NCI-H1105 (cell line): Measurements from ENCODE around the gene LARP1.
"Not testable (repeated sequence)": the region's sequence is repeated elsewhere in the genome, so short reads cannot be mapped to it uniquely, and the experiment has no call there.

Experiments
- DNase-seq: peaks from one replicate; lab custom pipeline; 2025; lab: John Stamatoyannopoulos, UW

LARP1 gene

GRCh38 chr5:154829181-154829588, 74.0 kb downstream of the LARP1 start:
- no peak for DNase-seq

- no peak for DNase-seq
These were observed 74.5 kb downstream of the LARP1 start for GRCh38 chr5:154829589-154830218.

DNA sequence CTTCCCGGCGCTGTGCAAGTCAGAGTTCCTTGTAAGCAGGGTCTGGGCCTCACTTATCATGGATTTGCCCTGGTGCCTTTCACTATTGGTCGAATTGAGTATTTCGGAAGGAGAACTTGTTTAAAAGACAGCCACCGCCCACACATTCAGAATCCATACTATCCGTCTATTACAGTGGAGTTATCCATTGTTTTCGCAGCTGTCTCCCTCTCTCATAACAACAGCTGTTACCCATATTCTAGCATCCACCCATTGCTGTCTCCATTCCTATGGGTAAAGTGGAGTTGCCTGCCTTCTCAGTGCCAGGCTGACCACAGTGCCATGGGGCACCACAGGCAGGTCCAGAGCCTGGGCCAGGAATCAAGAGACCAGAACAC, 75.0 kb downstream of the LARP1 start:
- DNase-seq: no peak

GRCh38 chr5:154830596-154830995, 75.4 kb downstream of the LARP1 start:
- no peak for DNase-seq

DNA sequence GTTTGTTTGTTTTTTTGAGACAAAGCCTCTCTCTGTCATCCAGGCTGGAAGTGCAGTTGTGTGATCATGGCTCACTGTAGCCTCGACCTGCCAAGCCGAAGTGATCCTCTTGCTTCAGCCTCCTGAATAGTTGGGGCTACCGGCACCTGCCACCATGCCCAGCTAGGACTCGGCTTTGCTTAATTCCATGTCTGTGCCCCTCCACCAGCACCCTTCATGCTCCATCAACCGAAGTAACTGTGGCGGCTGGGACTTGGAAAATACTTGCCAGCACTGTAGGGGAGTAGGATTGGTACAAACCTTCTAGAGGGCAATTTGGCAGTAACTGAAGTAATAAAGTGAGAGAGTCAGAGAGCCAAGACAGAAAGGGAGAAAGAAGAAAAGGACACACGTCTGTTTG, 76.3 kb downstream of the LARP1 start:
- no peak for DNase-seq

DNA sequence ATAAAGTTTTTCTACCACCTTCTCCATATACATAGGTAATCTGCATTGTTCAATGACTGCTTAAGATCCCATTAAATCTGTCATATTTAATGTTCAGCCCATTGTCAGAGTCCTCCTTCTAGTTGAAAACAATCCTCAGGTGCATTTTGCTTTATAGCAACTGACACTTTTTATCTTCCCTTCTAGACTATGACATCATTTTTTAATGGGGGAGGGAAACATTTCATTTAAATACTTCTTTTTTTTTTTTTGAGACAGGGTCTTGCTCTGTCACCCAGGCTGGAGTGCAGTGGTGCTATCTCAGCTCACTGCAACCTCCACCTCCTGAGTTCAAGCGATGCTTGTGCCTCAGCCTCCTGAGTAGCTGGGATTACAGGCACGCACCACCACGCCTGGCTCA, 77.6 kb downstream of the LARP1 start:
- not testable (repeated sequence) for DNase-seq

GRCh38 chr5:154834053-154834452, 78.9 kb downstream of the LARP1 start:
- DNase-seq: no peak

GRCh38 chr5:154835701-154836052, 80.5 kb downstream of the LARP1 start:
- DNase-seq: not testable (repeated sequence)

GRCh38 chr5:154836225-154836624, 81.0 kb downstream of the LARP1 start:
- DNase-seq: no peak

- no peak for DNase-seq
These were observed 82.1 kb downstream of the LARP1 start for GRCh38 chr5:154837009-154837901.

DNA sequence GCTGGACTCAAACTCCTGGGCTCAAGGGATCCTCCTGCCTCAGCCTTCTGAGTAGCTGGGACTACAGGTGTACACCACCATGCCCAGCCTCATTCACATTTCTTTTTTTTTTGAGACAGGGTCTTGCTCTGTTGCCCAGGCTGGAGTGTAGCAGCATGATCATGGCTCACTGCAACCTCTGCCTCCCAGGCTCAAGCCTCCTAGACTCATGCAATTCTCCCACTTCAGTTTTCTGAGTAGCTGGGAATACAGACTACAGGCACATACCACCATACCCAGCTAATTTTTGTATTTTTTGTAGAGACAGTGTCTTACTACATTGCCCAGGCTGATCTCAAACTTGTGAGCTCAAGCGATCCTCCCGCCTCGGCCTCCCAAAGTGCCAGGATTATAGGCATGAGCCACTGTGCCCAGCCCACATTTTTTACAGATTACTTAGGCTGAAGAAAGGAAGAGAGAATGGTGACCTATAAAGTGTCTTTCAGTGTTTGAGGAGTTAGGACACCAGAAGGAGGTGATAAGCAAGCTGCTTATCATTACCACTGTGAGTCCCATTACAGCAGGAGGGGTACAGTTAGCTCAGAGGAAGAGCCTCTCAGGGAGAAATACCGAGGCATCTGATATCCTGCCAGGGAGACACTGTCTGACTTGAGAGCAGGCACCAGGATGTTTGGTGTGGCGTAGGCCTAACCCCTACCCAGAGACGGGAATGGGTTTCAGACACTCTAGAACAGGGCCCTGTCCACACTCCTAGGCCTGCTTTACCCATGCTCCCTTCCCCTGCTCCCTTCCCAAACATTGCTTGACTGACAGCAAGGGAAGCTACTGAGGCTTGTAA, 85.5 kb downstream of the LARP1 start:
- DNase-seq: no peak

GRCh38 chr5:154841273-154841661, 86.1 kb downstream of the LARP1 start:
- no peak for DNase-seq

DNA sequence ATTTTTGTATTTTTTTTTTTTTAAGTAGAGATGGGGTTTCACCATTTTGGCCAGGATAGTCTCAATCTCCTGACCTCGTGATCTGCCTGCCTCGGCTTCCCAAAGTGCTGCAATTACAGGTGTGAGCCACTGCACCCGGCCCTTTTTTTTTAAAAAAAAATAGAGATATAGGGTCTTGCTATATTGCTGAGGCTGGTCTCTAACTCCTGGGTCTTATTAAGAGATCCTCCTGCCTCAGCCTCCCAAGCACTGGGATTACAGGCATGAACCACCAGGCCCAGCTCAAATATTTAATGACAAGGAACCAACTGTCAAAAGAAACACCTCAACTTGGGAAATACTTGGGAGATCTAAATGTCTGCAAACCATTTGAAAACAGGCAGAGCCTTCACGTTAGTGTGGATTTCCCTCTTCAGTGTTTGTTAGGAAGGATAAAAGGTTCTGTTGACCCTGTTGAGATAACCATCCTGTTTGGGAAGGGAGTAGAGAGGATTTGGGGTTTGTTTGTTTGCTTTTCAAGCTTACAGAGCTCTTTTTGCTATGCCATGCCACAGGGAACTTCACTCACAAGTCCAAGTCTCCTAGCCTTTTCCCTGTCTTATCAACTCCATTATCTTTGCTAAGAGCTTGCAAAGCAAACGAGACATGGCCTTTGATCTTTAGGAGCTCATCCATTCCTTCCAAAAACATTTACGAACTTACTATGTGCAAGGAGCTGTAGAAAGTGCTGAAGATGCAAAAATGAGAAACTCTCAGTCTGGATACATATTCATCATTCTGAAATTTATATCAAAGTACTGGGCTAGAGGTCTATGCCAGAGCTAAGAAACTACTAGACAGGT, 87.7 kb downstream of the LARP1 start:
- no peak for DNase-seq

- no peak for DNase-seq
These were observed 89.6 kb downstream of the LARP1 start for GRCh38 chr5:154844809-154845208.

GRCh38 chr5:154849264-154849785, 94.1 kb downstream of the LARP1 start:
- no peak for DNase-seq

- no peak for DNase-seq
These were observed 94.6 kb downstream of the LARP1 start for GRCh38 chr5:154849791-154850201.

GRCh38 chr5:154850255-154851062, 95.3 kb downstream of the LARP1 start, which contains the start of gene FAXDC2:
FAXDC2 (minus strand) TSS chr5:154850603; CDS start chr5:154838178, 12,425 bp downstream.
- no peak for DNase-seq

DNA sequence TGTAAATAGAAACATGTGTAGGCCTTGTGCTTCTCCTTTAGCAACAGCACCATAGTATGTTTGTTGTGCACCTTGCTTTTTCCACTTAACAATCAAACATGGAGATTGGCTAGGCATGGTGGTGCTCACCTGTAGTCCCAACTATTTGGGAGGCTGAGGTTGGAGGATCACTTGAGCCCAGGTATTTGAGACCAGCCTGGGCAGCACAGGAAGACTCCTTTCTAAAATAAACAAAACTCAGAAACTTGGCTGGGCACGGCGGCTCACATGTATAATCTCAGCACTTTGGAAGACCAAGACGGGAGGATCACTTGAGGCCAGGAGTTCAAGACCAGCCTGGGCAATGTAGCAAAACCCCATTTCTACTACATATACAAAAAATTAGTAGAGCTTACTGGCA, 96.2 kb downstream of the LARP1 start:
- DNase-seq: no peak

GRCh38 chr5:154857530-154858296, 102.5 kb downstream of the LARP1 start:
- DNase-seq: peak; percentile 87
